Measurements from ENCODE around the gene PIP5KL1.

PIP5KL1 gene, protein sequence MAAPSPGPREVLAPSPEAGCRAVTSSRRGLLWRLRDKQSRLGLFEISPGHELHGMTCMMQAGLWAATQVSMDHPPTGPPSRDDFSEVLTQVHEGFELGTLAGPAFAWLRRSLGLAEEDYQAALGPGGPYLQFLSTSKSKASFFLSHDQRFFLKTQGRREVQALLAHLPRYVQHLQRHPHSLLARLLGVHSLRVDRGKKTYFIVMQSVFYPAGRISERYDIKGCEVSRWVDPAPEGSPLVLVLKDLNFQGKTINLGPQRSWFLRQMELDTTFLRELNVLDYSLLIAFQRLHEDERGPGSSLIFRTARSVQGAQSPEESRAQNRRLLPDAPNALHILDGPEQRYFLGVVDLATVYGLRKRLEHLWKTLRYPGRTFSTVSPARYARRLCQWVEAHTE

DNA sequence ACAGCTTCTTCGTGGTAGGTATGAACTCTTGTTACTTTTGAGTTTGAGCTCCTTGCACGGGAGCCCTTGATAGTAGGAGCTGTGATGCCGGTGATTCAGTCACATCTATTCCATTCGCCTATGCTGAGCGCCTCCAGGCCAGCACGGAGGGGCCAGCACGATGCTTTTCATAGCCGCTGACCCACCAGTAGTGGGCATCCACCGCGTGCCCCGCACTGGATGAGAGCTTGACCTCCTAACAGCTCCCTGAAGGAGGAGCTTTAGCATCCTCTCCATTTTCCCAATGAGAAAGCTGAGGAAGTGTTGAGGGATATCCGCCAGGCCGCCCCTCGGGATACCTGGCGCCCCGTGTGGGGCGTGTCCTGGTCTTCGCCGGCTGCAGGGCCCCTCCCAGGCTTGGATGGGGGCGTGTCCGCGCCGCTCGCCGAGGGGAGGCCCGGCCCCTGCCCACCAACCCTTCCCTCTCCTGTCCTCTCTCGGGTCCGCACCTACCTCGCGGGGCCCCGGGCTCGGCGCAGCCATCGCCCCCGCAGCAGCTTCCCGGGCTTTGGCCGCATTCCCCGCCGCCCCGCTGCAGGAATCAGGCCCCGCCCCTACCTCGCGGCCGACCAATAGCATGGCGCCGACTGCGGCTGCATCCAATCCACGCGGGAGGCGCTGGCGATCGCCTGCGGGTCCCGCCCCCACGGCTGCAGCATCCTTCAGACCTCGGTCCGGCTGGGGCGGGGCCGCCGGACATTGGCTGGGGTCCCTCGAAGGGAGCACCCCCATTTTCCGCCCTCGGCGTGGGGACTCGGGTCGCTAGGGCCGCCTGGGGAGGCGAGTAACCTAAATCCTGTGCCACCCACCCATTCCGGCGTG is at the start of gene PIP5KL1:
TSS of gene PIP5KL1 (minus strand) at position 547 of the 861 bp plus-strand sequence. CDS start at position 522, 25 bp downstream.
- DNase-seq: peak; percentile 74

DNA sequence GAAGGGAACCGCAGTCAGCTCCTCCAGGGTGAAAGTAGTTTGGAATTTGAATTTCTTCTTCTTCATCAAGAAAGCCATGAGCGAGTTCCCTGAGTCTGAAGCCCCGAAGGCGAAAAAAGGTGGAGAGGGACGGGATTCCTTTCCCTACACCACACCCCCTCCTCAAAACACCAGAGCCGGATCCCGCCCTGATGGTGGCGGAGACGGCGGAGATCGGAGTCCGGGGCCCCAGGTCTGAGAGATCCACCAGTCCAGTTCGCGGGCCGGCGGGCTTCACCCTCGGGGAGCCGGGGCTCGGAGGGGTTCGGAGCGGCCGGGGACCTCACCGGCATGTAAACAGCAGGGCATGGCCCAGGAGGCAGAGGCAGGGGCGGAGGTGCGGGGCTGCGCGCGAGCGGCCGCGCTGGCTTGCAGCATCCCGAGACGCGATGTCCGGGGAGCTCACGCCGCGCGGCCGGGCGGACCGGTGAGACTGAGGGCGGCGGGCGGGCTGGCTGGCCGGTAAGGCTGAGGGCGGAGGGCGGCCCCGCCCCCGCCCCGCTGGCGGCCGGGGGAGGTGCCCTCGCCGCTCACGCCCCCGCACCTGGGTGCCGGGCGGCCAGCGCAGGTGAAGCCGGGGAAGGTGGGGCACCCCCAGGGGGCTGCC is 49.6 kb upstream of the PIP5KL1 start:
- peak; percentile 55 for DNase-seq

- DNase-seq: no peak
Observed at GRCh38 chr9:127979333-127980059, 48.9 kb upstream of the PIP5KL1 start.

GRCh38 chr9:127979015-127979332 is 48.4 kb upstream of the PIP5KL1 start:
- DNase-seq: no peak

DNA sequence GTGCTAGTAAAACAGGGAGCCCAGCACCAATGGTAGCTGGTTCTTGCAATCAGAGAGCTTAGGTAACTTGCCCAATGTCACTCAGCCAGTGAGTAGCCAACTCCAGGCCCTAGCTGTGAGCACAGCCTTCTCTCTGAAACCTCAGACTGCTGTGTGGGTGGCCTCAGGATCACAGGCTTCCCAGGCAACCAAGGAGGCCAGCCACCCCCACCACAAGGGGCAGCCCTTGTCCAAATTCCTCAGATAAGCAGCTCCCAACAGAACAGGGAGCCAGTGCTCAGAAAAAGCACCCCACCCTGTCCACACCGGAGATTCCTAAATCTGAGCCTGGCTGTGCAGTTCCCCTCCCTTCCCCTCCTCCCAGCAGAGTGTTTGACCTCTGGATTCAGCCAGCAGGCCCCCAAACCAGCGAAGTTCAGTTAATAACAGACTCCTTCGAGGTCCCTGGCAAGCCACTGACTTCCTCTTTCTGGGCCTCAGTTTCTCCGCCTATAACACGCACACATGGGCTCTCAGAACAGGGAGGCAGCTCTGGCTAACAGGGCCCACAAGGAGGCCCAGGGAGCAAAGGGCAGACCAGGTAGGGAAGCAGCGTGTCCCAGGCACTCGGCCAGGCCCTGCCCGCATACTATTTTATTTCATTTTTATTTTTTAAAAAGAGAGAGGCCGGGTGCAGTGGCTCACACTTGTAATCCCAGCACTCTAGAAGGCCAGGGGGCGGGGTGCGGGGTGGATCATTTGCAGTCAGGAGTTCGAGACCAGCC is 47.5 kb upstream of the PIP5KL1 start:
- no peak for DNase-seq

- DNase-seq: peak; percentile 16
Observed at GRCh38 chr9:127977009-127977883, 46.7 kb upstream of the PIP5KL1 start.

DNA sequence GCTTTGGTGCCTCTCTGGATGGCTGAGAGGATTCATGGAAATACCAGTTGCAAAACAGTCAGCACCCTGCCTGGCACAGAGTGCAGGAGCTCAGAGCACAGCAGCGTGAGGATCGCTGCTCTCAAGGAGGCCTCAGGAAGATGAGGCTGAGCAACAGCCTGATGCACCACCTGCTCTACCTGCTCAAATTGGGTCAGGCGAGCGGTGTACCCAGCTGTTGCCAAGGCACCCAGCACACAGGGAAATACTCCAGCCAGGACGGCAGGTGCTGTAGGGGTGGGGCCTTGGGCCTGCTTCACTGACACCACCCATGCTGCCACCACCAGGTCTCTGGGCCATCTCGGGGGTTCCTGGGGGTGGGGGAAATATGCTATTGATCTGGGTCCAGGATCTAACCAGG is 45.9 kb upstream of the PIP5KL1 start:
- peak; percentile 24 for DNase-seq

DNA sequence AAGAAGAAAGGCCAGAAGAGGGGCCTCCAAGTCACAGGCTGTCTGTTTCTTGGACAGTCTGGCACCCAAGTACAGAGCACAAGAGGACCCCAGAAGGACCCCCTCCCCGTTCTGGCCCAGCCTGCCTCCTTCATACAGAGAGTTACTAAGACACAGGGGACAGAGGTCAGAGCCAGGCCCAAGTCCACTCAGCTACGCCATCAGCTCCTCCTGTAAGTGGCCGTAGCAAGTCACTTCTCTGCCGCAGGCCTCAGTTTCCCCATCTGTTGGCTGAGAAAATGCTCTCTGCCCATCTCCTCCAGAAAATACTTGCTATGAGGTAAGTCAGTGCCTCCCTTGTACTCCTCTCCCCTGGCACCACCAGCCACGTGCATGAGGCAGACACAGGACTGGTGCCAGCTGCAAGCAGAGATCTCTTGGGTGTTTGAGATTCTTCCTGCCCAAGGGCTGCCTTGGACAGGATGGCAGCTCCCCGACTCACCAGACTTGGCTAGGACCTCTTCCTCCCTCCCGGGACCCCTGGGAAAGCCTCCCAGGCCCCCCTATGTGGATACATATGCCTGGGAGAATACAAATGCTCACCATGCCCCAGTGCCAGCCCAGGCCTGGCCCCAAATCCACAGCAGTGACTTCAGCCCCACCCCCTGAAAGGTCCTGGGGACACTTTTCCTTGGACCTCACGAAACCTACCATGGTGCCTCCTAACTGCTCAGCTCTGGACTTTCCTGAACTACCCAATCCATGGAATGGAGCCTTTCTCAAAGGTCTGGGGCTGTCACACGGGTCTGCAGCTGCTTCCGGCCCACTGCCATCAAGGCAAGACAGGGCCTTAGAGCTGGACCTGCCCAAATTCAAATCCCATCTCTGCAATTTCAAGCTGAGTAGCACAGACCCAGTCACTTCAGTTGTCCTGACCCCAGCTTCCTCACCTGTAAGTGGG is 45.1 kb upstream of the PIP5KL1 start:
- DNase-seq: no peak

- peak; percentile 12 for DNase-seq
Observed at GRCh38 chr9:127974769-127975261, 44.2 kb upstream of the PIP5KL1 start.

DNA sequence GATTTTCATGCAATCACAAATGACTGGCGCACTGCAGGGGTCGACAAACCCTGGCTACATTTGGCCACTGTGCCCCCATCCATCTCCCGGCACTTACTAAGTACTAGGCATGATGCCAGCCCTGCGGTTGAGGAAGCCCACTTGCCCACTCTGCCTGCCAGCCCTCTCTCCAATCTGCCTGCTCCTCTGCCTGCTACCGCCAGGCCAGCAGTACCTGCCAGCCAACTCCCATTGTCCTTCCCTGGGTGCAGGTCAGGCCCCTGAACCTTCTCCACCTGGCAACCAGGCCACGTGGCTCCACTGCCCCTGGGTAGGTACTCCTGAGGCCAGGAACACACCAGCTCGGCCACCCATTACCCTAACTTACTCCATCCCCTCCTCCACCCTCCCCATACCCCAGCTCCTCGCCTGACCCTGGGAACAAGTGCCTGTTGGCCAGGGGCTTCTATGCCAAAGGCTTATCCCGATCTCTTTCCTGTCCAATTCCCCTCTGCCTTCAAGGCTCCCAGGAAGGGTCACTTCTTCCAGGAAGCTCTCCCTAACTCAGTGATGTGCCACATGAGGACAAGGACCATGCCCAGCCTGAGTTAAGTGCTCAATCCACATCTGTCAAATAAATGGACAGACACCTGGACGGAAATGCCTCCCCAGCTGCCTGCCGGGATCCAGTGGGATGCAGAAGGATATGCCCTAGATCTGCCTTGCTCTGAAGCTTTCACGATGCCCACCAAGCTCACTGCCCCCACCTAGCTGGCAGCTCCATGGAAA is 43.6 kb upstream of the PIP5KL1 start:
- peak; percentile 16 for DNase-seq

DNA sequence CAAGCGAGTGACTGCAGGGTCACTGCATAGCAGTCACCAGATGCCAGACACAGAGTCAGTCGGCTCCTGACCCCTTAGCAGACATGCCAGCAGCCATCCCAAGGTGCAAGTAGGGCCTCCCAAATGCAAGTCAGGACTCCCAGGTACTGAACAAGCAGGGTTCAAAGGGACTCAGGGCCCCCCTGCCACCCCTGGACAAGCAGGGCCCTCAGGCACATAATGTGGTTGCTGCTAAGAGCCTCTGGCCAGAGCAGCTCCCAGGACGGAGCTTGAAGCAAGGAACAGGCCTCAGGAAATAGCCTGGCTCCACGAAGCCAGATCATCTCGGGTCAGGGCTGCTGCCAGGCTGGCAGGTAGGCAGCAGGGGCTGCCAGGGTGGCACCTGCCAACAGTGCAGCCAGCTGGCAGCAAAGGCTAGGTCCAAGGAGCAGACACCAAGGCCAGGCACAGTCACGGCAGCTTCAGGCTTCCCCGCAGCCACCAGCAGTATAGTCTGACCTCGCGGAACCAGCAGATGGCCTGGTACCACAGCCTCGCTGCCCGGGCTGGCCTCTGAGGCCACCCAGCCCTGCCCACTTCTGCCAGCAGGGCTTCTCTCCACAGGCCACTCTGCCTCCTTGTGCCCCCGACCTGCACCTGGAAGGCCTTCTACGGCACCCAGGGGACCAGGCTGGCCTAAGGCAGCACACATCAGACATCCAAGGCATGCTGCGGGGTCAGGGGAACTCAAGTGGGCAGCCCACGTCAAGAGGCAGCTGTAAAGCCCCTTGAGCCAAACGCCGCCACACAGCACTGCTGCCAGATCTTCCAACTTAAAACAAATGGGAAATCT is 42.8 kb upstream of the PIP5KL1 start:
- DNase-seq: peak; percentile 18

GRCh38 chr9:127972236-127972871 is 41.8 kb upstream of the PIP5KL1 start:
- peak; percentile 13 for DNase-seq

DNA sequence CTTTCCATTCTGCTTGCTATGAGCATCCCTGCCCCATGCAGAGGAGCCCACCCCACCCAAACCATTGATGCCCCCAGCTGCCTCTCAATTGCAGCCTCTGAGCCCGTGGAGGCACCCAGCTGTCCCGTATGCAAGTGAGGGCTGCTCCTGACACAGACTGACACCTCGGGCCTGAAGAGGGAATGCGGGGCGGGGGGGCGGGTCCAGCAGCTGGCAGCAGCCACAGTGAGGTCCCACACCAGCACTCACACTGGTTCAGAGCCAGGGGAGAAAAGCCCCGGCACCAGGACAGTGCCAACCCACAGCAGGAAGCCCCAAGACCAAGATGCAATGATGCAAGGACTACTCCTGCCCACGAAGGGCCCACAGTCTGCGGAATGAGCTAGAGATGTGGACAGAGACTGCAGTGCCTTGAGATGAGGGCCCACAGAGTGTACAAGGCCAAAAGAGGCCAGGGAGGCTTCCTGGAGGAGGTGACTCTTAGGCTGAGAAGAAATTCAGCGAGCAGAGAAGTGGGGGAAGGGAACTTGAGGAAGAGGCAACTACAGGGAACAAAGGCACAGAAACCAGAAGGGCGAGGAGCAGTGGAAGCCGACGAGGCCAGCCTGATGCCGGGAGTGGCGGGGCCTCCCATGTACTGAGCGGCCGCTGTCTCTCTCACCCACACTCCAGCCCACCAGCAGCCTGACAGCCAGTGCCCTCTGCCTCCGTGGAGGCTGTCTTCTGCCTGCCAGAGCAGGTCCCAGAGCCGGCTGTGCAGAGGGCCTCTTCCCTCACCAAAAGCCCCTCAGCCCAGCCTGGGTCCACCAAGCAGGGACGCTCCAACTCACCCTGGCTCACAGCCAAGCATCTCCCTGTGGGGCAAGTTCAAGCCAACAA is 41.0 kb upstream of the PIP5KL1 start:
- peak; percentile 22 for DNase-seq

DNA sequence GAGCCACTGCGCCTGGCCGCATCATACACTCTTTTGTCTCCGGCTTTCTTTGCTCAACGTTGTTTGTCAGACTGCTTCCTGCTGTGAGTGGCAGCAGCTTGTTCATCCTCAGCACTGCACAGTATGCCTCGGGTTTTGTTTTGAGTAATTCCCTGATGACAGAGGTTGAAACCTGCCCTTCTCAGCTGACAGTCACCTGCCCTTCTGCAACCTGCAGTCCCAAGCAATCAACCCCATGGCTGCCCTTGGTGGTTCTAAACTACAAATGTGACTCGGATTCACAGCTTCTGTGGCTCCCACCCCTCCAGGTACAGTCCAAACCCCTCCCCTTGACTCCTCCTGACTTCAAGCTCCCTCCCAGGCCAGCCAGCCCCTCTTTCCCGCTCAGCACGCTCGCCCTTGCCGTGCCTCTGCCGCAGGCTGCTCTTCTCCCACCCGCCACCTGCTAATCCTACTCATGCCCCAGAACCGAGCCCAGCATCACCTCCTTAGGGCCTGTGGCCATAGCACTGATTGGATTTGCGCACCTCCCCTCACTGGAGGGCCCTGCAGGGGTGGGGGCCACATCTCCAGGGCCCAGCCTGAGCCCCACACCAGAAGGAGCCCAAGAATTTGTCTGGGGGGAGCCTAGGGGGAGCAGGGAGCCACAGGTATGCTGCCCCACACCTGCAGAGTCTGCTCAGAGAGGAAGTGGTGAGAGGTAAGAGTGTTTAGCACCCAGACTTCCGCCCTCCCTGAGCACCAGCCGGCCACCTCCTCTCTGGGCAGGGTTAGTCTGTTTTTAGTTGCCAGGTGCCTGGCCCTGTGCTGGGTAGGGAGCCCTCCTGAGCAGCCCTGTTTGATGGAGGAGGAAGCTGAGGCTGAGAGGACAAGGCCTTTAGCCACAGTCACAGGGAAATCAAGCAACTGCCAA is 40.1 kb upstream of the PIP5KL1 start:
- DNase-seq: peak; percentile 74

GRCh38 chr9:127968700-127969383 is 38.3 kb upstream of the PIP5KL1 start:
- no peak for DNase-seq
